Vagina (tissue), 2 donors: ENCODE data around the gene MAMLD1.

Source experiments
- CTCF ChIP-seq, 3 experiments: fragments of 450-650 bp in 2 of 3; fragments of 200-600 bp in 1 of 3; sonication (generic) in 1 of 3; IDR thresholded peaks; one replicate each; pipeline ENCODE4 v1.5.1; 2017 to 2019; ENCODE audit warnings: antibody characterized with exemption in 3 of 3, mild to moderate bottlenecking in 2 of 3, moderate library complexity in 2 of 3
- POLR2A ChIP-seq, 2 donors: fragments of 450-650 bp; IDR thresholded peaks; one replicate each; pipeline ENCODE4 v1.6.1; 2017; ENCODE audit warnings: antibody characterized with exemption in 2 of 2, mild to moderate bottlenecking in 2 of 2, moderate library complexity in 2 of 2

GRCh38 chrX:150477371-150477770 lies 114.3 kb downstream of the MAMLD1 start:
- TF ChIP-seq CTCF (IDR thresholded peaks at IDR 0.05) (no peak), POLR2A (IDR thresholded peaks at IDR 0.05) (no peak)
